ENCODE measurements around the gene RGS9. TPM values are rescaled to one million over a fixed set of nuclear protein-coding genes. Genes with fewer than 3 reads are reported as not detected.

The RGS9 gene
- total and polyA plus RNA-seq, 8 donors = 1.2 to 16.1 (median 6.7) TPM

DNA sequence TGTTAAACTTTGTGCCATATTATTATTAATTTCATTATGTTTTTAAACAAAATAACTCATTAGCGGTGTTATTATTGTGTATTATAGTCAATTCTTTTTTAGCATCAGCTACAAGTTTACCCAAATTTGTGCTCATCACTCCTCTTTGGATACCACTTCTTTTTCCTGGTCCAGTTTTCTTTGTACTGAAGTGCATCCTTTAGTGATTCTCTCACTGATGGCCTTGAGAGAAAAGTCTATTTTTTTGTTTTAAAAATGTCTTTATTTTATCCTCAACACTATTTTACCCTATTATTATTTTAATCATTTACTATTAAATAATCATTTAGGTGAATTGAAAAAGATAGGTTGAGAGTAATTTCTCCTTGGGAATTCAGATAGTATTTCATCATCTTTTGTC lies 99.2 kb downstream of the RGS9 start:
- TF ChIP-seq EP300 (IDR thresholded peaks at IDR 0.05) = no peak
- TF ChIP-seq POLR2A (IDR thresholded peaks at IDR 0.05) = no peak
- TF ChIP-seq, protein P1, sequence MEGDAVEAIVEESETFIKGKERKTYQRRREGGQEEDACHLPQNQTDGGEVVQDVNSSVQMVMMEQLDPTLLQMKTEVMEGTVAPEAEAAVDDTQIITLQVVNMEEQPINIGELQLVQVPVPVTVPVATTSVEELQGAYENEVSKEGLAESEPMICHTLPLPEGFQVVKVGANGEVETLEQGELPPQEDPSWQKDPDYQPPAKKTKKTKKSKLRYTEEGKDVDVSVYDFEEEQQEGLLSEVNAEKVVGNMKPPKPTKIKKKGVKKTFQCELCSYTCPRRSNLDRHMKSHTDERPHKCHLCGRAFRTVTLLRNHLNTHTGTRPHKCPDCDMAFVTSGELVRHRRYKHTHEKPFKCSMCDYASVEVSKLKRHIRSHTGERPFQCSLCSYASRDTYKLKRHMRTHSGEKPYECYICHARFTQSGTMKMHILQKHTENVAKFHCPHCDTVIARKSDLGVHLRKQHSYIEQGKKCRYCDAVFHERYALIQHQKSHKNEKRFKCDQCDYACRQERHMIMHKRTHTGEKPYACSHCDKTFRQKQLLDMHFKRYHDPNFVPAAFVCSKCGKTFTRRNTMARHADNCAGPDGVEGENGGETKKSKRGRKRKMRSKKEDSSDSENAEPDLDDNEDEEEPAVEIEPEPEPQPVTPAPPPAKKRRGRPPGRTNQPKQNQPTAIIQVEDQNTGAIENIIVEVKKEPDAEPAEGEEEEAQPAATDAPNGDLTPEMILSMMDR (IDR thresholded peaks at IDR 0.05) = no peak
- TF ChIP-seq POLR2AphosphoS5 (IDR thresholded peaks at IDR 0.05) = no peak
- intact Hi-C loops (cut with DNase I; ENCODE audit: low total_unique reads) = no loop called here
- peaks cover 0 to 11% (median 3%) of the 10 kb centered on the region in 4 donors for H3K9me3 ChIP-seq
- H3K36me3 ChIP-seq = no peaks in the 10 kb centered on the region
- 61 to 97% (median 77%) methylated on average over 1 of the region's 1 CpG for WGBS, 5 donors
- DNase-seq = no peak
- H3K27ac ChIP-seq = no peak overlapping the region
- H3K27me3 ChIP-seq = peaks cover 0 to 9% (median 0%) of the 10 kb centered on the region in 3 donors
- H3K4me1 ChIP-seq = no peaks in the 10 kb centered on the region
- no peak overlapping the region for H3K4me3 ChIP-seq

DNA sequence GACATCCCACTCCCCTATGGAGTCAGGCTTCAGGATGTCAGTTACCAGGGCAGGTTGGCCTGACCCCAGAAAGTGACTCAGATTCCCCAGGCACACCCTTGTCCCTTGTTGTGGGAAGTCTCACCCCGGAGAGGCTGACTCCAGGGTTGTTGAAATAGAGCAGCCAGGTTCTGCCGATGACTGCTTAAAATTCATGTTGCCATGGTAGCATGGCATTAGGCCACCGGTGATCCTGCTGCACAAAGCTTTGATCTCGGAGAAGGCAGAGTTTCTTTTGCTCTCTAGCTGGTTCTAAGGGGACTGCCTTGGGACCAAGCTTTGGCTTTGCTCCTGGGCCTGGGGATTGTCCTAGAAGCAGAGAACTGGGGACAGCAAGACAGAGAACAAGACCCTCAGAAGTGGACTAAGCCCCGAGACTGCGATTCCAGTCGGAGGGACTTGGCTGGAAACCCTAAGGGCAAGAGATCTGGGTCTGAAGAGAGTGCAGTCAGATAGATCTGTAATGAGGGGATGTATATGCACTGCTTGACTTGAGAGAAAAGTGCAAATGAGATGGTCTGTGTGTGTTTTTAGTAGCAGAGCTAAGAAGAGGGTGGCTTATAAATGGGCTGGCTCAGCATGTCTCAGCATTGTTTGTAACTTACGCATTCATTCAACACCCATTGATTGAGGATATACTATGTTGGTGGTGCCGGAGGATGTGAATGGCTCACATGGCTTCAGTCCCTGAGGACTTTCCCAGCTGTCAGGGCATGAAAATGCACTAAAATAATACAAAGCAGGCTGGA lies 106.9 kb downstream of the RGS9 start:
- TF ChIP-seq EP300 (IDR thresholded peaks at IDR 0.05) (no peak), POLR2A (IDR thresholded peaks at IDR 0.05) (no peak), POLR2AphosphoS5 (IDR thresholded peaks at IDR 0.05) (no peak)
- TF ChIP-seq, protein P1 (IDR thresholded peaks at IDR 0.05) = no peak
- H3K4me3 ChIP-seq = no peak overlapping the region
- H3K27me3 ChIP-seq = no peaks in the 10 kb centered on the region
- no peaks in the 10 kb centered on the region for H3K9me3 ChIP-seq
- peak overlapping the region in 1 of 5 donors; percentile 27 for H3K27ac ChIP-seq
- intact Hi-C loops (cut with DNase I; ENCODE audit: low total_unique reads) = no loop called here
- H3K36me3 ChIP-seq = no peaks in the 10 kb centered on the region
- peak in 1 of 2 donors; percentile 53 for DNase-seq
- H3K4me1 ChIP-seq = peaks cover 0 to 5% (median 2%) of the 10 kb centered on the region in 4 donors
- 46 to 50% (median 48%) methylated on average over 9 of the region's 9 CpGs for WGBS, 5 donors

DNA sequence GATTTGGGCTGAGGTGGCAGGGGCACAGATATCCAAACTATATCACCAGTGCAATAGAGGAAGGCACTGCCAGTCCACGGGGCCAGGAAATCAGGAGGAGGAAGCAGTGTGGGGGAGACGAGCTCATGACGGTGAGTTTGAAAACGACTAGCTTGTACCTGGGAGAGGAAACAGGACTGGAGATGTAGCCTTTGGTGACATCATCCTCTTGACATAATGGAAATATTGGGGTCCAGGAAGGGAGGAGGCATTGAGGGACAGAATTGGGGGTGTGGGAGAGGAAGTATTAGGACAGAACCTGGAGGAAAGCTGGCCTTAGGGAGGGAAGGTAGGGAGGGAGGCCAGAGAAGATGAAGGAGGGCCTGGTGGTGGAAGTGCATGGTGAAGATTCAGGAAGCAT lies 109.1 kb downstream of the RGS9 start:
- Histone ChIP-seq H3K4me3 (no peak overlapping the region), H3K27ac (no peak overlapping the region), H3K4me1 (peaks cover 0 to 5% (median 2%) of the 10 kb centered on the region in 4 donors), H3K27me3 (peaks cover 0 to under 1% (median 0%) of the 10 kb centered on the region in 3 donors), H3K36me3 (no peaks in the 10 kb centered on the region), H3K9me3 (no peaks in the 10 kb centered on the region)
- WGBS, 5 donors = 62 to 72% (median 71%) methylated on average over 4 of the region's 4 CpGs
- no peak for TF ChIP-seq EP300 (IDR thresholded peaks at IDR 0.05)
- TF ChIP-seq POLR2AphosphoS5 (IDR thresholded peaks at IDR 0.05) = no peak
- no peak for TF ChIP-seq POLR2A (IDR thresholded peaks at IDR 0.05)
- TF ChIP-seq, protein P1 (IDR thresholded peaks at IDR 0.05) = no peak
- no peak for DNase-seq
- intact Hi-C loops (cut with DNase I; ENCODE audit: low total_unique reads) = no loop called here

DNA sequence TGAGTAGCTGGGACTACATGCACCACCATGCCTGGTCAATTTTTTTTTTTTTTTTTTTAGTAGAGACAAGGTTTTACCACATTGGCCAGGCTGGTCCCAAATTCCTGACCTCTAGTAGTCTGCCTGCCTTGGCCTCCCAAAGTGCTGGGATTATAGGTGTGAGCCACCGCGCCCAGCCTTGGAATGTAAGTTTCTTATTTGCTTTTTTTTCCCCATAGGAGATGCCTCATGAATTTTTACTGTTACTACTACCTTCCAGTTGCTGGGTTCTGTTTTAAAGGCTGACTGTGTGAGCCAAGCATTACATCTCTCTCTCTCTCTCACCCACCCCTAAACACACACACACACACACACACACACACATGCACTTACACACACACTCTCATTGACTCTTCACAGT lies 112.6 kb downstream of the RGS9 start:
- Histone ChIP-seq H3K9me3 (no peaks in the 10 kb centered on the region), H3K4me3 (no peak overlapping the region), H3K27me3 (peaks cover 0 to 7% (median 4%) of the 10 kb centered on the region in 3 donors), H3K4me1 (no peaks in the 10 kb centered on the region), H3K27ac (no peak overlapping the region), H3K36me3 (no peaks in the 10 kb centered on the region)
- DNase-seq = no peak
- WGBS, 5 donors = 80 to 100% (median 92%) methylated on average over 2 of the region's 2 CpGs
- no peak for TF ChIP-seq EP300 (IDR thresholded peaks at IDR 0.05)
- TF ChIP-seq POLR2AphosphoS5 (IDR thresholded peaks at IDR 0.05) = no peak
- TF ChIP-seq, protein P1 (IDR thresholded peaks at IDR 0.05) = no peak
- no peak for TF ChIP-seq POLR2A (IDR thresholded peaks at IDR 0.05)
- intact Hi-C loops (cut with DNase I; ENCODE audit: low total_unique reads) = no loop called here

Data from stomach (tissue), 9 donors.